EH (cell line): ENCODE measurements around the gene MPC2.
A peak's percentile ranks its signal among the peaks of the same experiment; 100 is the strongest.
"Not testable (repeated sequence)": the region's sequence is repeated elsewhere in the genome, so short reads cannot be mapped to it uniquely, and the experiment has no call there.

Experiments
- DNase-seq: peaks from one replicate; pipeline ENCODE4 v3.0.0-alpha.2; 2015; ENCODE audit warnings: low read depth

The MPC2 gene

DNA sequence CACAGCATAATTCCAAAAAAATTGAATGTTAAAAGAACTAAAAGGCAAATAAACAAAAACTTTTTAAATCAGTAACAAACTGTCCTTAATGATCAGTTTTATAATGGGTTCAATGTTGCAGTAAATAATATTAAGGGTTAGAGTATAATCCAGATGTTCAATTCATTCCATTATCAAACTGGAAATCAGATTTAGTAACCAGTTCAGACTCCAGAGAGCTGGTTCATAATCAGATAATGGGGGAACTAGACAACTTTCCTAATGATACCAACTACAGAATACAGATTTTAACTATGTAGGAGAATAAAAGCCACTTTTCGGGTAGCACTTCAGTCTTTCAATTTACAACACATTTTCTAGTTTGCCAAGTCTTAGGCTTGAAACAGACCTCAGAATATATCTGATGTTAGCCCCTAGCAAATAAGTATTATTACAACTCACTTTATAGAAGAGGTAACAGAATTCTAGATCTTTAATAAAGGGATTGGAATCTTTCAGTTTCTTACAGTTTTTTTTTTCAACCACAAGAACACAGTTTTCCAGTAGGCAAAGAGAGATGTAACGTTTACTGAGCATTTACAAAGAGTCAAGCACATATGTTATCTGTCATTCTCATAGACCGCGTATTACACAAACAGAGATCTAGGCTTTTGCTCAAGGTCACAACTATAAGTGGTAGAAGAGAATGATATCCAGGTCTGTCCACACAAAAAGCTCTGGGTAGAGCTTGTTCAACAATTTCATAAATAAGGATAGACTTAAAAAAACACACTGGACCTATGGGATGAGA, 2.3 kb downstream of the MPC2 start:
- no peak for DNase-seq

DNA sequence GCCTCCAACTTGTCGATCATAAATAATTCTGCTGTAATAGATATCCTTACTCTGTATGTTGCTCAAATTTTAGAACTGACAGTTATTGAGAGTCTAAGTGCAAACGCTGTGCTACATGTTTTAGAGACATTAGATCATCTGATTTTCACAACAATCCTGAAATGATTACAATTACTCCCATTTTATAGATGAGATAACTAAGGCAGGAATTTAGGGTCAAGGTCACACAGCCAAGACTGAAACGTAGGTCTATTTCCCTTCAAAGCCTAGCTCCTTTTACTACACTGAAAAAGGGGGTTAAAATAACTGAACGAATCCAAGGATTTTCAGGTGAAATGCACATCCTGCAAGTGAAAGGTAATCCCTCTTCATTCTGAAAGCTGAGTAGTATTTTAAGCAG, 3.1 kb downstream of the MPC2 start:
- no peak for DNase-seq

DNA sequence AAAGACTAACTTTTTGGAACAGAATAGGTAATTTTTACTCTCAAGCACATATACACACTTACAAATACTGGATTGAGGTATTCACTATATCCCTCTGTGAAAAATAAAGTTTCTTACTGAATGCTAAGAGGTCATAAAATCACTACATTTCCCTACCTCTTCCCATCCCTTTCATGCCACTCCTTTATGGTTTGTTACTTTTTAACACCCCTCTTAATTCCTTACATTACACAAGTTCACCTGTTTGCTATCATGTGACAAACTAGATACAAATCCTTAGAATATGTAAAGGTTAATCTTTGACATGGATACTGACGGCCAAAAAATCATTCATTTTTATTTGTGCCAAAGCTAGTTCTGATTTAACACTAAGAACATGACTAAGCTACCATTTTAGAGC, 7.1 kb downstream of the MPC2 start:
- DNase-seq: no peak

DNA sequence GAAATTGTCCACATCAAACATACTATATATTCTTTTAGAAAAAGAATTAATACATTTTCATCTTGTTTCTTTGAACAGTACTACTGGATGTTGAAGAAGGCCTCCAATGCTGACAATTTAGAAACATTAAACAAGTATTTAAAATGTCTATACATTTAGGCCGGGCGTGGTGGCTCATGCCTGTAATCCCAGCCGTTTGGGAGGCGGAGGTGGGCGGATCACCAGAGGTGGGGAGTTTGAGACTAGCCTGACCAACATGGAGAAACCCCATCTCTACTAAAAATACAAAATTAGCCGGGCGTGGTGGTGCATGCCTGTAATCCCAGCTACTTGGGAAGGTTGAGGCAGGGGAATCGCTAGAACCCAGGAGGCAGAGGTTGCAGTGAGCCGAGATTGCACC, 8.0 kb downstream of the MPC2 start:
- DNase-seq: not testable (repeated sequence)

DNA sequence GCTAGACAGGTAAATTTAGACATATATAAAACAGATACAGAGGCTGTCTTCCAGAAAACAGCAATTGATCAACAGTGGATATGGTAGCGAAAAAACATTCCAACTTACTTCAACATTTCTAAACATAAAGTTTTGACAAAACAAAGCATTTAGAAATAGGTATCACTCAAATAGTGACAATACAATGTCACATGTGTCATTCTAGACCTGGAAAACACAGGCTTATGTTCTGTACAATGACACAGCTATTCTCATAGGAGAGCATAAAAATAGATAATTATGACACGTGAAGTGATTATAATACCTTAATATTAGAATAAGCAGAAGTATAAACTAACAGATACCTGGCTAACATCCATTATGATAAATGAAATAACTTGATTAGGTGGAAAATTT, 8.4 kb downstream of the MPC2 start:
- no peak for DNase-seq

DNA sequence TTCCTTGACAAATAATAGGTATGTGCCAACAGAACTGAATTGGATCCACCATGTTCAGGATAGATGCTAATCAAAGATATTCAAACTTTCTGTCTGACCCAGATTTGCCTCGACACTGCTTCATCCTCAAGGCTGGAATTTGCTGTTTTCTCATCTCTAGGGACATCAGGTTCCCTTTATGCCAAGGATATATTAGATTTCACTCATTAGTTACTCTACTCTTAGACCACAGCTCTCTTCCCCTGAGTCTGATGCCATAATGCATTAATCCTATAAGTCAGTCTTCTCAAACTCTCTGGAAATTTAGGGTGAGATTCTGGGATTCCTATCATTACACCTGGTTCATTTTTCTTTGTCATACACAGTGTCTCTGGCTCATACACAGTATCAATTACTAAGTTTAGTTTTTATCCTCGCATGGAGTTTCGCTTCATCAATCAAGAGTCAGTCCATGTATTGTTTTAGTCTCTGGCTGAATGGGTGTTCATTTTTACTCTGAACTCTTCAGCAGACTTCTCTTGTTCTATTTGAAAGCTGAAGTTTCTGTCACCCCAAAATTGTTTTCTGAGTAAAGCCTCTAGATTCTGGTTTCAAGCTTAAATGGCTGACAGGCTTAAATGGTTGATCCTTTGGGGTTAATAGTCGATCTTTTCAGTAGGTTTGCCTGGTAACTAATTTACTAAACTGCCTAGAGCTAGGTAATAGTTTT, 9.7 kb downstream of the MPC2 start:
- no peak for DNase-seq

DNA sequence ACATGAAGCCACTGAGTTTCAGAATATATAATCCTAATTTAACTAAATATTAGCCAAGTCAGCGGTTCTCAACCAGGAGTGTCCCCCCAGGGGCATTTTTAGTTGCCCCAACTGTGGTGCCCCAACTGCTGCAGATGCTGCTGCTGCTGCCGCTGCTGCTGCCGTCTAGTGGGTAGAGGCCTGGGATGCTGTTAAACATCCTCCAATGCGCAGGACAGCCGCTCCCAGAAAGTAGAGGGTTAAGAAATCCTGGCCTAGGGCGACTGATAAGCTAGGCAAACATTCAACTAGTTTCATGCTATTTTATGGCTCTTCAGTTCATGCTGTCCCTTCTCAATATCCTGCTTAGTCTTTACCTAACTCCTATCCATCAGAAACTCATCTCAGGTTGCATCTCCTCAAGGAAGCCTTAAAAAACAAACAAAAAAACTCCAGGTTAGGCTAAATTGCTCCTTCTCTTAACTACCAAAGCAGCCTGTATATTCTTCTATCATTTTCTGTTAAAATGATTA, 10.3 kb downstream of the MPC2 start:
- no peak for DNase-seq

DNA sequence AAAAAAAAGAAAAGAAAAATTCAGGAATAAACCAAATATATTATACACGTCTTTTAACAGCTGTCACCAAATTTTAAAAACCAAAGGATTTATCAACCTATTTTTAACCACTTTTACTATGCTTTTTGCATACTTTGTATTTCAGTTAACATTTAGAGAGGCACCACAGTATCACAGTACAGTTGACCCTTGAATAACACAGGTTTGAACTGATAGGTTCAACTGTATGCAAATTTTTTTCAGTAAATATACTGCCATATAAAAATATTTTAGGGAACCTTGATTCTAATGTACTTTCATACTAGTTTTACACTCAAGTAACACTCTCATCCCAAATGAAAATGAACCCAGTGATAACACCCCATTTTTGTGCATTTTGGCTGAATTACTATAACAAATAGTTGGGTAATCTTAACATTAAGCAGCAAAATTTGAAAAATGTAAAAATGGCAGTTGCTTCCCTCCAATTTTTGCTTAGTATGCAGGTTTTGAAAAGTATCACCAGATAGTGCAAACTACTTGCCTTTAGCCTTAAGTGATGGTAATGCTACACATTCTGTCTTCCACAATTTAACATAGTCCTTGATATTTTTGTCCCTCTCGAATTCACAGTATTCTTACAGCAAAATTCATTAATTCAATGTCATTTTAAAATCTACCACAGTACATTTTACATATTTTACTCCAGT, 12.2 kb downstream of the MPC2 start:
- no peak for DNase-seq

DNA sequence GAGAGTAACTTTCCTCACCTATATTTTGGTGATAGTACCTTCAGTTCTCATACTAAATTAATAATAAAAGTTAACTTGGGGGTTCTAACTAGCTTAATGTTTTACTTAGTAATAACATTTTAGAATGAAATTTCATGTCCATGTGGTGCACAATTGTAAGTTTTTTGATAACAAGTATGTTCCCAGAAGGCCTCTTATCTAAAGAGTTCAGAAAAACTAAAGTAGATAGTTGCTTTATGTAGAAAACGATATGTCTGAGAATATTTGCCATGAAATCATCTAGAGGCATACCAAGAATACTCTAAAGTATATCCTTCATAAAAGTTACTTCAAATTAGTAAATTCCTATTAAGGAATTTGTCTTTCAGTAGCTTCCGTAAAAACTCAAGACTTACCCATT, 12.8 kb downstream of the MPC2 start:
- no peak for DNase-seq

DNA sequence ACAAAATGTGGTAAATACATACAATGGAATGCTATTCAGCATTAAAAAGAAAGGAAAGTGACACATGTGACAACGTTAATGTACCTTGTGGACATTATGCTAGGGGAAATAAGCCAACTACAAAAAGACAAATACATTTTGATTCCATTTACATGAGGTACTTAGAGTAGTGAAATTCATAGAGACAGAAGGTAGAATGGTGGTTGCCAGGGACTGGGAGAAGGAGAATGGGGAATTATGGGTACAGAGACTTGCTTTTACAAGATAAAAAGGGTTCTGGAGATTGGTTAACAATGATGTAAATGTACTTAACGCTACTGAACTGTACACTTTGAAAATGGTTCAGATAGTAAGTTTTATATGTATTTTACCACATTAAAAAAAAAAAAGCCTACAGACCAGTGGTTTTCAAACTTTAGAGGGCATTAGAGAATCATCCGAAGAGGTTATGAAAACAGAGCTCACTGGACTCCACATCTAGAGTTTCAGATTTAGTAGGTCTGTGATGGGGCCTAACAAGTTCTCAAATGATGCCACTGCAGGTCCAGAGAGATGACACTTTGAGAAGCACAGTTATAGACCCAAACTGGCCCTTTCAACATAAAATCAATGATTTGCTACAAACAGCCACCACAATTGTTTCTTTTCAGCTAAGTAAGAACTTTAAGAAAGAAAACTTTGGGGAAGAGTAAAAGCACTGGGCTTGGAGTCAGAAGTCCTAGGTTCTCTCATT, 13.4 kb downstream of the MPC2 start:
- no peak for DNase-seq

DNA sequence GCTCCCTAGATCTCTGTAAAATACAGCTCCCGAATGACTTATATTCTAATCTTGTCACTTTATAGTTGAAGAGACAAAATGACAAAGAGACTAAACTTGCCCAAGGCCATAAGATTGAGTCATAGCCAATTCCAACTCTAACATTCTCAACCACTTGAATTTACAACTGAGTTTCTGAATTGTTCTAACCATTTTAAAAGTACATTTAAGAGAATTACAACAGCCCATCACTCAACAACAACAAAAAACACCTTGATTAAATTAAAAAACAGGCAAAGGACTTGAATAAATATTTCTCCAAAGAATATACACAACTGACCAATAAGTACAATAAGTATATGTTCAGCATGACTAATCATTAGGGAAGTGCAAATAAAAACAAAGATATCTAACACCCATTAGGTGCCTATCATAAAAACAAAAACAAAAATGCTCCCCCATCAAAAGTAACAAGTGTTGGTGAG, 14.2 kb downstream of the MPC2 start:
- DNase-seq: peak; percentile 66

DNA sequence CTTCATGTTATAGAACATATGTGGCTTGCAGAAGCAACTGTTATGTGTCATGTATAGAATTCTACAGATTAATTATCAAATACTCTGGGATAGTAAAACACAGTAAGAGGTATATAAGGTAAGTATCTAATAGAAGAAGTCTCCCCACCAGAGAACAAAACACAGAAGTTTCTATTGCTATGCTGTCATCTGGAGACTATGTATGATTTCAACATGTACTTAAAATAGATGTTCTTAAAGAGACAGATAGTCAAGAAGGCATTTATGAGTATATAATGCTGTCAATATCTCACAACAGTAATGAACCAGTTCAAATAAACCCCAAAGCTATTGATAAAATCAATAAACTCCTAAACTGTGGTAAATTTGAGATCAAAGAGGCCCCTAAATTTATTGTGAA, 14.8 kb downstream of the MPC2 start:
- DNase-seq: peak; percentile 54

DNA sequence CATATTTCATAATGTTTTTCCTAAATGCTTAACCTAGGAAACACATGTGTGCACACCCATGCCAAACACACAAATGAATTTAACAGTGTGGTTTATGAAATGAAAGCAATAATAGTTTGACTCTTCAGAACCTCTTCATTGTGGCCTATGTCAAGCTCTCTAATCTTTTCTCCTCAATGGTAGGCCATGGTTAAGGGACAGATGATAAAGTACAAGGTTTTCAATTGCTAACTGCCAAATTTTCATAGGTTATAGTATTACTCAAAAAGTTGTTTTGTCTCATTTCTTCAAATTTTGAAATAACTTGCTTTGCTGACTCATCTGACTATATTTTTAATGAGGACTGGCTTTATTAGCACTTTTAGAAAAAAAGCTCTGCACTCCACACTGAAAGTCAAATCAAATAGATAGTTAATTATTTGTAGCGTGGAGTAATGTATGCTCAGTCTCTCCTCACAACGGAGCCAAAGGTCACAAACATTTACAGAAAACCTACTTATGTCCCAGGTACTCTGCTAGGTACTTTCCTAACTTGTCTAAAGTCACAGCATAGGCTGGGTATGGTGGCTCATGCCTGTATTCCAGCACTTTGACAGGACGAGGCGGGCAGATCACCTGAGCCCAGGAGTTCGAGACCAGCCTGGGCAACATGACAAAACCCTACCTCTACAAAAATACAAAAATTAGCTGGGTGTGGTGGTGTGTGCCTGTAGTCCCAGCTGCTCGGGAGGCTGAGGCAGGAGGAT, 19.9 kb downstream of the MPC2 start:
- DNase-seq: no peak

DNA sequence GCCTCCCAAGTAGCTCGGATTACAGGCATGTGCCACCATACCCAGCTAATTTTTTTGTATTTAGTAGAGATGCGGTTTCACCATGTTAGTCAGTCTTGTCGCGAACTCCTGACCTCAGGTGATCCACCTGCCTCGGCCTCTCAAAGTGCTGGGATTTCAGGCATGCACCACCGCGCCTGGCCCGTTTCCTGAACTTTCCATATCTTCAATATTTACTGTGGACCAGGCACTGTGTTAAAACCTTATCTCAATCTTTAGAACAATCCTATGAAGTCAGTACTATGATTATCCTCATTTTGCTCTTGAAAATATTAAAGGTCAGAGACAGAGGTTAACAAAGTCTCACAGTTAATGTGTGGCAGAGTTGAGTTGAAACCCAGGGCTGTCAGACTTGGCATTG, 21.3 kb downstream of the MPC2 start:
- no peak for DNase-seq

DNA sequence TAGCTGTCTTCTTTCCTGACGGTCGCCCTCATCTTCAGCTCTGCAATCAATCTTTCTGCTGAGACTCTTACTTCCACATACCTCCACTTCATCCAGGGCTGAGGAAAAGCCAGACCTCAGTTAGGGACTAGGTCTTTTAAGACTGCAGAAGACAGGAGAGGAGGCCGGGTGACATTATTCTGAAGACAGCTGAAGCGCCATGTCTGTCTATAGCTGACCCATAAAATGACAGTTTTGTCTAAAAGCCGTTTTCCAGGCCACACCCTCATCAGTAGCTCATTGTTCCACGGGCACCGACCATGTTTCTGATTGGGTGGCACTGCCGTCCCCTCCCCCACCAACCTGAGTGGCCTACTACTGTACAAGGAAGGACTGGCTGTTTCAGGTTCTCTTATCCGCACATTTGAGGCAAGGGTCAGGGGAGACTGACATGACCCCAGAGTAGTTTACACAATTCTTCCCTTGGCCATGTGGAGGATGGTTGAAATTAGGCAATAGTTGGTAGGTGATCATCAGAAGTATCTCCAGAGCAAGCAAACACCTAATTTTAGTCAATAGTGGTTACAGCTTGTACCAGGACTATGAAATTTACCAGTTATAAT, 22.9 kb downstream of the MPC2 start, which contains the start of gene ADCY10:
Gene ADCY10 (minus strand): TSS at position 240 of the 602 bp plus-strand sequence. CDS start 8,994 bp downstream, outside the sequence.
- DNase-seq: no peak

DNA sequence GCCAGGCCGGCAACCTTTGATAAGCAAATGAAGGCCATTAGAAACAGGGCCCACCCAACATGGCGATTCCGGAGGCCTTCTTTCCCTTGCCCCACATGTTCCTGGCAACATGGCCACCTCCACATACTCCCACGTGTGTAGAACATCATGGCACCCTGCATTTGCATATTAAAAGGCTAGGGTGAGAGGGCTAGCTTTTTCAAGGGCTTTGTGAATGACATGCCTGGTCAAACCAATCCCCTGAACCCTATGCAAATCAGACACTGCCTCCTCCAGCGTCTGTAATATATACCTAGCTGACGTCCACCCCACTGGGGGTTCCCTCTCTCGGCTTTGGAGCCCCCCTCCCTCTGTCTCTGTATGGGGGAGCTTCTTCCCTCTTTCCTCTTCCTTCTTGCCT, 24.6 kb downstream of the MPC2 start:
- no peak for DNase-seq

DNA sequence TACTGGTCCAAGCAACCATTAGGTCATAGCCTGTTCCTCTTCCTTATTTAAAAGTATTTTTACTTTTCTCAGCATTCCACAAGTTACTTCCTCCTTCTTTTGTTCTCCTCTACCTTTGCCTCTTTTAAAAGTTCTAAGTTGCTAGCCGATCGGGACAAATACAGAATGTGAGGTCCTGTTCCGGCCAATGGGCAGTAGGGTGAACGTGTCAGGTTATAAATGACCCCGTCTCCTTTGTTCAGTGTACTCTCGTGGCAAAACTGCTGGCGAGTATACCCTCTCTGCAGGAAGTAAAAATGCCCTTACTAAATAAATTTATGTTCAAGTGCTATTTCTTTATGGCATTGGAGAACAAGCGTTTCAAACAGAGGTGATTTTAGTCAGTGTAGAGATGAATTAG, 25.5 kb downstream of the MPC2 start:
- no peak for DNase-seq

DNA sequence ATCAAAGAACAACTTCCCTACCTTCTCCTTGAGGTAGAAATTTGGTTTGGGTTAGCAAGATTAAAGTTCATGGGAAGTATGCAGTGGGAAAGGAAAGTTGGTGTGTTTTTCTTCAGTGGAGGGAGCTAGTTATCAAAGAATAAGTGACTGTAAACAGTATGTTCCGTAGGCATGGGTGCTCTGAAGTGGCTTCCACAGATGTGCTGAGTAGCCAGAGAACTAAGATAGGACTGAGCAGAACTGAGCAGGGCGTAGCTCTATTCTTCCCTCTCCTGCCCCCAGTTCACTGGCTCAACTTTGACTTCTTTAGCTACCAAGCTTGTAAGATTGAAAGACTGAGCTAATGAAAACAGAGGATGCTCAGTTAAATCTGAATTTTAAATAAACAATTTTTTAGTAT, 26.3 kb downstream of the MPC2 start:
- no peak for DNase-seq

DNA sequence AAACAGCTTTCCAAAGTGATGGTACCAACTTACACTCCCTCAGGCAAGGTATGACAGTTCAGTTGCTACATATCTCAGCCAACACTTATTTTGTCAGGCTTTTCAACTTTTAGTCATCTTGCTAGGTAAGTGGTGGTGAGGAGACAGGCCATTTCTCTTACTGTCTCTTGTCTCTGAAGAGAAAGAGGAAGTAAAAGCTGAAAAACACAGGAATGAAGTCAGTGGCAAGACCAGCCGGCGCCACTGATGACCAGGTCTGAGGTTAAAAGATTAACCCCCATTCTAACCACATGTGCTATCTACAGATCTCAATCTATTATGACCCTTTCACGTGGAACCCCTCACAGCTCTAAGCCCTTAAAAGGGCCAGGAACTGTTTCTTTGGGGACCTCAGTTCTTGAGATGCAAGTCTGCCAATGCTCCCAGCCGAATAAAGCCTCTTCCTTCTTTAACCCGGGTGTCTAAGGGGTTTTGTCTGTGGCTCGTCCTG, 27.1 kb downstream of the MPC2 start:
- no peak for DNase-seq

DNA sequence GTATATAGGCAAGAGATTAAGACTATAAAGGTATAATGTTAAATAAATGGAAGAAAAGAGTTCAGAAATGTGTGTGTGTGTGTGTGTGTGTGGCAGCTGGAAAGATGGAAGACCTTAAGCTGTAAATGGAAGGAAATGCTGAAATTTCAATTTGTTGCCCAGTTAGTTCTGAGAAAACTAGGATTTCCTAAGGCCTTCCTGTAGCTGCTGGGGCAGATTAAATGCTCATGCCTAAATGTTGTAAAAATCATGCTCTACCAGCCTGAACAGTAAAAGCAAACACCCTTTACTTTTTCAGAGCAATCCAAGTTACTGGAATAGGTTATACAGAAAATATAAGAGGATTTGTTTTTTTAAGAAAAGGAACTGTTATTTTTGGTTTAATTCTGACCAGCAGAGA, 31.2 kb downstream of the MPC2 start:
- DNase-seq: no peak

DNA sequence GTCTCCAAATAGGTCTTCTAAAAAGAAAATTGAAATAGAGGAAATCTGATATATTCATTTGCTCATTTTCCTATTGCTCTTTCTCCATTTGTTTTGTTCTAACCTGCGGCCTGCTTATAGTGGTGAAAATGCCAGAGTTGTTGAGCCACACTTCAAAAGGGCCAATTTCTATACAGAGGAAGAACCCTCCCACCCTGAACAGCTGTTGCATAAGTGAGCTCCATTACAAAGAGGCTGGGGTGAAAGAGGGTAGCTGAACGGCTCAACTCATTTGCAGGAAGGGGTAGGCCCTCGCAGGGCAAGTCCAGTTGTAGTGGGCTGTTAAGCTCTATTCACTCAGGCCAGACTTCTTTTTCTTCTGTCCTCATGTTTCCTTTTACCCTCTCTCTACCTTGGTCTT, 31.7 kb downstream of the MPC2 start:
- DNase-seq: no peak
